ENCODE data around the gene SLC25A52. TPM values are rescaled to one million over a fixed set of nuclear protein-coding genes. Genes with fewer than 3 reads are reported as not detected.
"Not testable (repeated sequence)": the region's sequence is repeated elsewhere in the genome, so short reads cannot be mapped to it uniquely, and the experiment has no call there.

Gene SLC25A52, protein sequence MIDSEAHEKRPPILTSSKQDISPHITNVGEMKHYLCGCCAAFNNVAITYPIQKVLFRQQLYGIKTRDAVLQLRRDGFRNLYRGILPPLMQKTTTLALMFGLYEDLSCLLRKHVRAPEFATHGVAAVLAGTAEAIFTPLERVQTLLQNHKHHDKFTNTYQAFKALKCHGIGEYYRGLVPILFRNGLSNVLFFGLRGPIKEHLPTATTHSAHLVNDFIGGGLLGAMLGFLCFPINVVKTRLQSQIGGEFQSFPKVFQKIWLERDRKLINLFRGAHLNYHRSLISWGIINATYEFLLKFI
- total RNA-seq, result 0.26 TPM

GRCh38 chr18:31760695-31761094, at the start of gene SLC25A52:
TSS of gene SLC25A52 (minus strand) at chr18:31760880. CDS start at chr18:31760661, 219 bp downstream.
- DNase-seq (ENCODE audit: low spot score), result no peak

DNA sequence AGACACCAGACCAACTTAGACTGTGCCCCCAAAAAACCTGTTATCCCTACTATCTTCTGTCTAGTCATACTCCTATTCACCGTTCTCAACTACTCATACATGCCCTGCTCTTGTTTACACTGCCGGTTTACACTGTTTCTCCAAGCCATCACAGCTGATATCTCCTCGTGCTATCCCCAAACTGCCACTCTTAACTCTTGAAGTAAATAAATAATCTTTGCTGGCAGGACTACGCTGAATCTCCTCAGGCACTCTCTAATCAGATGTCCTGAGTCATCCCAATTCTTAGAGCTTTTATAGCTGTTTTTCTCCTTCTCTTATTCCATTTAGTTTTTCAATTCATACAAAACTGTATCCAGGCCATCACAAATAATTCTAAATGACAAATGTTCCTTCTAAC, 48.4 kb upstream of the SLC25A52 start:
- DNase-seq (ENCODE audit: low spot score), result not testable (repeated sequence)

DNA sequence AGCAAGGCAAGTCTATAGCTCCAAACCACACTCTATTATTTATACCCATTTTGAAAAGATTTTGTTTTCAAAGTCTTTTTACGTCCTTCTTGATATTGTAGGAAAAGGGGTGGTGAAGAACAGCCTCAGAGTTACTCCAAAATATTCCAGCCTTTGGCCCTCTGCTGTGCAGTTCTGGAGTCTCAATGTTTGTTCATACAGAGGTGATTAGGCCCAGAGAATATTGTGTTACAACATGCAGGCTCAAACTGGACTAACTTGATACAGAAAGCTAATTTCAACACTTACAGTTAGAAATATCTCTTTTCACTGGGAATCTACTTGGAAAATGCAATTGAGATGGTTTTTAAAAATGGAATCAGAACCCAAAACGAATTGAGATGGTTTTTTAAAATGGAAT, 40.4 kb upstream of the SLC25A52 start:
- DNase-seq (ENCODE audit: low spot score), result no peak

GRCh38 chr18:31799257-31799656, 38.6 kb upstream of the SLC25A52 start:
- DNase-seq (ENCODE audit: low spot score), result not testable (repeated sequence)

GRCh38 chr18:31798399-31798798, 37.7 kb upstream of the SLC25A52 start:
- DNase-seq (ENCODE audit: low spot score), result no peak

DNA sequence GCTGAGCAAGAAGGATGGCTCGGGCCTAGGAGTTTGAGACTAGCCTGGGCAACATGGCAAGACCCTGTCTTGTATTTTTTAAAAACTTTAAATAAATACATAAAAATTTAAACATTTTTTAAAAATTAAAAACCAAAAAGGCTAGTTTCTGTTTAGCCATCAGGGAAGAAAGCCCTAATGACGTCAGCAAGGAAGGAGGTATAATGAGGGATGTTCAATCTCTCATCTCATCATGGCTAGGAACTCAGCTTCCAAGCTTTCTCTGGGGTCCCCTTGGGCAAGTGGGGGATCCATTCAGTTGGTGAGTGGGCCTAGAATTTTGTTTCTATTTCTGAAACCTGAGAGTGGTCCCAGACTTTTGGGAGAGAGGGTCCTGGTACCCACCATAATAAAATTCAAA, 35.1 kb upstream of the SLC25A52 start:
- DNase-seq (ENCODE audit: low spot score), result no peak

- DNase-seq (ENCODE audit: low spot score), result no peak
These were observed 32.9 kb upstream of the SLC25A52 start for GRCh38 chr18:31793531-31793930.

- no peak for DNase-seq (ENCODE audit: low spot score)
These were observed 31.9 kb upstream of the SLC25A52 start for GRCh38 chr18:31792580-31792911.

- no peak for DNase-seq (ENCODE audit: low spot score)
These were observed 31.3 kb upstream of the SLC25A52 start for GRCh38 chr18:31791817-31792579.

DNA sequence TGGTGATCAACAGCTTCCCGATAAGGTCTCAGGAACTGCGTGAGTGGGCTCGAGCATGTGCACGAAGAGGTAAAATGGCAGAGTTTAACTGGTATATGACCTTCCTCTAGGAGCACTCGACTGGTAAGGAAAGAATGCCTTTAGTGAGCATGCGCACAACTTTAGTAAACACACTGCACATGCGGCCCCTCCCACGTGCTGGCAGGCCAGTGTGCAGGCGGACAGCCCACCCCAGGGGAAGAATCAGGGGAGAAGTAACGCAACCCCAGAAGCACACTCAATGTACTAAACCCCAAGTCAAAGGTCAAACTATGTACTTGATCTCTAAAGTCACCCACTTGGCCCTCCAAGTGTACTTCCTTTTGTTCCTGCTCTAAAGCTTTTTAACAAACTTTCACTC, 28.7 kb upstream of the SLC25A52 start:
- DNase-seq (ENCODE audit: low spot score), result no peak

- DNase-seq (ENCODE audit: low spot score), result no peak
These were observed 22.4 kb upstream of the SLC25A52 start for GRCh38 chr18:31783059-31783458.

GRCh38 chr18:31778391-31778950, 17.8 kb upstream of the SLC25A52 start:
- no peak for DNase-seq (ENCODE audit: low spot score)

GRCh38 chr18:31776093-31776492, 15.4 kb upstream of the SLC25A52 start:
- no peak for DNase-seq (ENCODE audit: low spot score)

DNA sequence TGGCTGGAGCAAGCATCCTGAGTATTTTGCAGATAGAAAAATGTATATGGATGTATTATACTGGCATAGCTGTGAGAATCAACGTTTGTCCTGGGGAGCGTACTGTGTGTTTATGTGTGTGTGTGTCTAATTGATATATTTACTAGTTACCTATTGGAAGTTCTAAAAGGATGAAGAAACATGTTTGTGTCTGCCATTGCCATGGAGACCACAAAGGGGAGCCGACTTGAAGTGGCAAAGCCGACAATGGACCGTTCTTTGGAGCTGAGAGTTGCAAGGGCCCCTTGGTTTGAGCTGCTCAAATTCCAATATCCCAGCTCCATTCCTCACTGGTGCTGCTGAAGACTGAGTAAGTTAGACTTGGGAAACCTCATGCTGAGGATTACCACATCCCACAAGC, 14.3 kb upstream of the SLC25A52 start:
- DNase-seq (ENCODE audit: low spot score), result no peak

GRCh38 chr18:31774477-31774785, 13.8 kb upstream of the SLC25A52 start:
- no peak for DNase-seq (ENCODE audit: low spot score)

GRCh38 chr18:31773774-31774476, 13.2 kb upstream of the SLC25A52 start:
- no peak for DNase-seq (ENCODE audit: low spot score)

GRCh38 chr18:31772699-31773098, 12.0 kb upstream of the SLC25A52 start:
- no peak for DNase-seq (ENCODE audit: low spot score)

- no peak for DNase-seq (ENCODE audit: low spot score)
These were observed 10.4 kb downstream of the SLC25A52 start for GRCh38 chr18:31750273-31750672.

DNA sequence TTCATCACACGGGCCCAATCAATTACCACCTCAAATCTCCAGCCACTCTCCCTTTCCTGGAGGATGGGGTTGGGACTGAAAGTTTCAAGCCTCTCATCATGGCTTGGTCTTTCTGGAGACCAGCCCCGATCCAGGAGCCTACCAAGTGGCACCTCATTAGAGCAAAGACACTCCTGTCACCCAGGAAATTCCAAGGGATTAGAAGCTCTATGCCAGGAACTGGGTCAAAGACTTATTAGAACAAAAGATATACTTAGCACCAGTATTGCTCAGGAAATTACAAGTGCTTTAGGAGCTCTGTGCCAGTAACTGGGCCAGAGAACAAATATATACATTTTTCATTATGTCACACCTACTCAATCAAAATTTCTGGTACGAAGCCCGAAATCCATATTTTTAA, 14.3 kb downstream of the SLC25A52 start:
- no peak for DNase-seq (ENCODE audit: low spot score)

- no peak for DNase-seq (ENCODE audit: low spot score)
These were observed 16.2 kb downstream of the SLC25A52 start for GRCh38 chr18:31744321-31745067.

- DNase-seq (ENCODE audit: low spot score), result not testable (repeated sequence)
These were observed 17.1 kb downstream of the SLC25A52 start for GRCh38 chr18:31743600-31743999.
